ENCODE results near the gene CXCL16.

Gene CXCL16

GRCh38 chr17:4739122-4740024 is at the start of gene CXCL16, which contains the start of gene ZMYND15:
Gene CXCL16, minus strand, starts transcription at chr17:4739928. Its CDS starts 589 bp downstream, at chr17:4739339.
Gene ZMYND15, plus strand, starts transcription at chr17:4739833. Its CDS starts 716 bp downstream, at chr17:4740549.
- Histone ChIP-seq H3F3A (ENCODE audit: insufficient read depth) (no peaks in the 10 kb centered on the region), H3K27me3 (ENCODE audit: low read length) (no peaks in the 10 kb centered on the region), H4K20me1 (ENCODE audit: low read depth, low read length) (no peaks in the 10 kb centered on the region), H3K27ac (ENCODE audit: low read depth, low read length) (no peak within 1 kb of the TSS), H3K4me2 (ENCODE audit: low read depth, low read length, poor library complexity, severe bottlenecking) (peak within 1 kb of the TSS; percentile 65), H3K9me2 (replicated peaks; ENCODE audit: insufficient read depth, low read length) (no peaks in the 10 kb centered on the region), H3K9ac (ENCODE audit: low read length) (peak within 1 kb of the TSS; percentile 47), H3K36me3 (ENCODE audit: low read length) (no peaks in the 10 kb centered on the region), H3K4me3 (ENCODE audit: insufficient read depth, low read length, poor library complexity, severe bottlenecking) (peak within 1 kb of the TSS; percentile 51), H3K9me3 (ENCODE audit: insufficient read depth, low read length) (no peaks in the 10 kb centered on the region), H3K79me2 (ENCODE audit: insufficient read depth, low read length) (no peaks in the 10 kb centered on the region), H2AFZ (ENCODE audit: low read depth, low read length, severe bottlenecking) (peak within 1 kb of the TSS; percentile 62)
- TF ChIP-seq CTCF (IDR thresholded peaks at IDR 0.05; ENCODE audit: insufficient read depth, low read length, poor library complexity, severe bottlenecking) = no peak
- TF ChIP-seq EZH2phosphoT487 (conservative IDR thresholded peaks at IDR 0.05; ENCODE audit: low read length) = no peak

- H3K27ac ChIP-seq (ENCODE audit: low read depth, low read length) = no peak within 1 kb of the TSS
- peak within 1 kb of the TSS; percentile 99 for H2AFZ ChIP-seq (ENCODE audit: low read depth, low read length, severe bottlenecking)
- peak within 1 kb of the TSS; percentile 60 for H3K9ac ChIP-seq (ENCODE audit: low read length)
- no peak for TF ChIP-seq CTCF (IDR thresholded peaks at IDR 0.05; ENCODE audit: insufficient read depth, low read length, poor library complexity, severe bottlenecking)
- TF ChIP-seq EZH2phosphoT487 (conservative IDR thresholded peaks at IDR 0.05; ENCODE audit: low read length) = no peak
- H3K4me2 ChIP-seq (ENCODE audit: low read depth, low read length, poor library complexity, severe bottlenecking) = peak within 1 kb of the TSS; percentile 75
- H3K4me3 ChIP-seq (ENCODE audit: insufficient read depth, low read length, poor library complexity, severe bottlenecking) = peak within 1 kb of the TSS; percentile 60
- no peaks in the 10 kb centered on the region for H3K9me2 ChIP-seq (replicated peaks; ENCODE audit: insufficient read depth, low read length)
- H4K20me1 ChIP-seq (ENCODE audit: low read depth, low read length) = no peaks in the 10 kb centered on the region
- H3K36me3 ChIP-seq (ENCODE audit: low read length) = no peaks in the 10 kb centered on the region
- H3K27me3 ChIP-seq (ENCODE audit: low read length) = no peaks in the 10 kb centered on the region
- 0 out of 2 replicates have a peak, but pooled peaks cover 4% of the 10 kb centered on the region for H3F3A ChIP-seq (ENCODE audit: insufficient read depth)
- no peaks in the 10 kb centered on the region for H3K9me3 ChIP-seq (ENCODE audit: insufficient read depth, low read length)
- no peaks in the 10 kb centered on the region for H3K79me2 ChIP-seq (ENCODE audit: insufficient read depth, low read length)
Observed at GRCh38 chr17:4788807-4789700, 49.3 kb upstream of the CXCL16 start, which contains the start of gene GLTPD2. Gene GLTPD2, plus strand, starts transcription at chr17:4788964. Its CDS starts 48 bp downstream, at chr17:4789012.

GRCh38 chr17:4788159-4788806 is 48.6 kb upstream of the CXCL16 start:
- H3K27me3 ChIP-seq (ENCODE audit: low read length) = no peaks in the 10 kb centered on the region
- TF ChIP-seq EZH2phosphoT487 (conservative IDR thresholded peaks at IDR 0.05; ENCODE audit: low read length) (no peak), CTCF (IDR thresholded peaks at IDR 0.05; ENCODE audit: insufficient read depth, low read length, poor library complexity, severe bottlenecking) (no peak)

More at GRCh38 chr17:4788159-4788806, 48.6 kb upstream of the CXCL16 start:
- Histone ChIP-seq H2AFZ (ENCODE audit: low read depth, low read length, severe bottlenecking) (no peak overlapping the region), H3K9me3 (ENCODE audit: insufficient read depth, low read length) (no peaks in the 10 kb centered on the region), H3K27ac (ENCODE audit: low read depth, low read length) (no peak overlapping the region), H3K9me2 (replicated peaks; ENCODE audit: insufficient read depth, low read length) (no peaks in the 10 kb centered on the region), H3K4me3 (ENCODE audit: insufficient read depth, low read length, poor library complexity, severe bottlenecking) (no peak overlapping the region), H3F3A (ENCODE audit: insufficient read depth) (0 out of 2 replicates have a peak, but pooled peaks cover 4% of the 10 kb centered on the region), H3K9ac (ENCODE audit: low read length) (no peak overlapping the region), H3K36me3 (ENCODE audit: low read length) (no peaks in the 10 kb centered on the region), H3K79me2 (ENCODE audit: insufficient read depth, low read length) (no peaks in the 10 kb centered on the region), H4K20me1 (ENCODE audit: low read depth, low read length) (no peaks in the 10 kb centered on the region), H3K4me2 (ENCODE audit: low read depth, low read length, poor library complexity, severe bottlenecking) (no peak overlapping the region)
